Panc1 (cell line): Measurements from ENCODE around the gene DCAKD. TPM values are rescaled to one million over a fixed set of nuclear protein-coding genes. Genes with fewer than 3 reads are reported as not detected.

ENCODE experiments used
- ATAC-seq: fragments of 200-7000 bp; cut with Tn5 transposase; 2 replicates; pipeline ENCODE4 v1.9.1; 2020; ENCODE audit warnings: mild to moderate bottlenecking, moderate library complexity
- BruUV-seq: library from RNA; stranded (reverse); fragments of 400-500 nt; replicated peaks from 2 replicates; lab custom pipeline; 2021; lab: Mats Ljungman, UMichigan
- CTCF ChIA-PET: fragments of 300-600 bp; sonication (Branson Sonifier 250); formaldehyde crosslinking; loops from one replicate; lab custom pipeline; 2022; ENCODE audit warnings: antibody characterized with exemption; lab: Charles Lee
- POLR2A ChIA-PET: fragments of 300-600 bp; sonication (Branson Sonifier 250); formaldehyde crosslinking; loops from one replicate; lab custom pipeline; 2022; ENCODE audit warnings: antibody characterized with exemption; lab: Charles Lee
- DNase-seq: peaks from one replicate; pipeline ENCODE4 v3.0.0-alpha.2; 2010; ENCODE audit warnings: low read depth, low spot score
- H3K27ac ChIP-seq: 2 replicates; pipeline ENCODE4 v1.5.1; 2011; ENCODE audit warnings: mild to moderate bottlenecking, low read length, inconsistent platforms
- H3K27me3 ChIP-seq: fragments of 200-500 bp; sonication (Bioruptor generic); 2 replicates; pipeline ENCODE4 v1.6.0; 2014; ENCODE audit warnings: low read length, inconsistent platforms; ENCODE audit not compliant: control insufficient read depth, insufficient read depth
- H3K36me3 ChIP-seq: fragments of 200-500 bp; sonication (Bioruptor generic); 2 replicates; pipeline ENCODE4 v1.5.1; 2014; ENCODE audit warnings: inconsistent platforms, mild to moderate bottlenecking, low read length, moderate library complexity; ENCODE audit not compliant: control insufficient read depth, insufficient read depth
- H3K4me1 ChIP-seq: 2 replicates; pipeline ENCODE4 v1.5.1; 2011; ENCODE audit warnings: inconsistent platforms, mild to moderate bottlenecking, low read length, moderate library complexity; ENCODE audit not compliant: control insufficient read depth, insufficient read depth
- H3K4me3 ChIP-seq, 2 experiments: 2 replicates each; pipeline ENCODE4 v1.5.1; 2011 to 2012; ENCODE audit warnings: low read depth in 2 of 2, low read length in 2 of 2, mild to moderate bottlenecking in 2 of 2, inconsistent platforms in 1 of 2, moderate library complexity in 1 of 2
- H3K9me3 ChIP-seq: fragments of 200-500 bp; sonication (Bioruptor generic); 2 replicates; pipeline ENCODE4 v1.5.1; 2014; ENCODE audit warnings: low read depth, mild to moderate bottlenecking, inconsistent platforms, low read length, moderate library complexity; ENCODE audit not compliant: control insufficient read depth, insufficient read depth
- CTCF ChIP-seq: fragments of 450-650 bp; IDR thresholded peaks from 2 replicates; pipeline ENCODE4 v1.5.1; 2017; ENCODE audit warnings: mild to moderate bottlenecking
- POLR2AphosphoS5 ChIP-seq: IDR thresholded peaks from 2 replicates; pipeline ENCODE4 v1.6.1; 2012; ENCODE audit warnings: mild to moderate bottlenecking, low read depth, low read length, moderate library complexity
- REST ChIP-seq, 2 experiments: IDR thresholded peaks; 2 replicates each; pipeline ENCODE4 v1.6.1; 2011 to 2012; ENCODE audit warnings: low read depth in 2 of 2, control low read depth in 1 of 2, low read length in 1 of 2, mild to moderate bottlenecking in 1 of 2, moderate library complexity in 1 of 2; ENCODE audit not compliant: insufficient read depth in 1 of 2
- SIN3A ChIP-seq: IDR thresholded peaks from 2 replicates; pipeline ENCODE4 v1.6.1; 2012; ENCODE audit warnings: low read depth, mild to moderate bottlenecking, low read length, moderate library complexity, borderline replicate concordance; ENCODE audit not compliant: insufficient read depth
- TCF7L2 ChIP-seq: IDR thresholded peaks from 2 replicates; pipeline ENCODE4 v1.6.1; 2011; ENCODE audit warnings: mild to moderate bottlenecking, low read depth, low read length, inconsistent platforms
- in situ Hi-C: cut with HindIII; loops from 2 replicates; pipeline ENCODE4 v1.10.0; 2016; ENCODE audit warnings: low sequenced_read_pairs, low pct_unique_long_range_greater_than_20kb
- intact Hi-C: fragments of 100-400 bp; cut with micrococcal nuclease; formaldehyde crosslinking; loops from one replicate; pipeline ENCODE4 v1.10.0; 2022; ENCODE audit not compliant: unreplicated experiment
- total RNA-seq: library from RNA; stranded (reverse); gene quantifications from one replicate; pipeline ENCODE4 v1.2.1, GENCODE V29; 2021; ENCODE audit not compliant: unreplicated experiment

Gene DCAKD
- total RNA-seq, 1 experiment from 2014 or later, result 24.3 TPM

- H3K27me3 ChIP-seq, result no peaks in the 10 kb centered on the region
These were observed 52.8 kb downstream of the DCAKD start for GRCh38 chr17:44998646-44999045.

GRCh38 chr17:44997733-44998520, 53.5 kb downstream of the DCAKD start:
- in situ Hi-C loops, result no loop called here
- intact Hi-C loops, result no loop called here
- Histone ChIP-seq H3K36me3 (no peaks in the 10 kb centered on the region), H3K9me3 (peaks cover 3% of the 10 kb centered on the region; the same call in 1 of the 2 replicates), H3K27ac (no peak overlapping the region), H3K4me1 (no peaks in the 10 kb centered on the region), H3K4me3 (no peak overlapping the region), H3K27me3 (no peaks in the 10 kb centered on the region)
- ChIA-PET POLR2A (no interaction called here), CTCF (no interaction called here)
- BruUV-seq, result no TSS peak
- DNase-seq (no peak), ATAC-seq (no peak)
- TF ChIP-seq TCF7L2 (no peak), CTCF (no peak), POLR2AphosphoS5 (no peak), REST (IDR thresholded peaks at IDR 0.05; ENCODE audit: insufficient read depth in 1 of 2, low read depth in 2 of 2, low read length in 1 of 2) (no peak), SIN3A (no peak)

More at GRCh38 chr17:44998646-44999045, 52.8 kb downstream of the DCAKD start:
- peaks cover 3% of the 10 kb centered on the region; the same call in 1 of the 2 replicates for H3K9me3 ChIP-seq
- no peak overlapping the region for H3K4me3 ChIP-seq
- intact Hi-C loops, result no loop called here
- no peak overlapping the region for H3K27ac ChIP-seq
- H3K4me1 ChIP-seq, result no peaks in the 10 kb centered on the region
- no peak for DNase-seq
- BruUV-seq, result no TSS peak
- ChIA-PET POLR2A (interaction anchor here (0.6 kb wide), 1 partner anchor 47 kb away, joined by 5 read pairs; no protein-coding TSS in a partner anchor), CTCF (no interaction called here)
- TF ChIP-seq SIN3A, result no peak
- TF ChIP-seq POLR2AphosphoS5, result no peak
- TF ChIP-seq CTCF, result no peak
- no peak for TF ChIP-seq TCF7L2
- TF ChIP-seq REST (IDR thresholded peaks at IDR 0.05; ENCODE audit: insufficient read depth in 1 of 2, low read depth in 2 of 2, low read length in 1 of 2), result no peak
- no peak for ATAC-seq
- in situ Hi-C loops, result no loop called here
- H3K36me3 ChIP-seq, result no peaks in the 10 kb centered on the region
